Non-pigmented ciliary epithelial cell (primary cell): ENCODE data around the gene TRPM8.

Source experiments
- DNase-seq: peaks from one replicate; pipeline ENCODE4 v3.0.0-alpha.2; 2010; ENCODE audit warnings: low read depth

TRPM8 gene

GRCh38 chr2:233976087-233976486 is 58.9 kb downstream of the TRPM8 start:
- no peak for DNase-seq

GRCh38 chr2:233976690-233977294 is 59.6 kb downstream of the TRPM8 start:
- DNase-seq, result peak; percentile 45

- DNase-seq, result no peak
These were observed 60.2 kb downstream of the TRPM8 start for GRCh38 chr2:233977296-233977837.

- no peak for DNase-seq
These were observed 62.6 kb downstream of the TRPM8 start for GRCh38 chr2:233979748-233980147.

GRCh38 chr2:233980955-233981561 is 63.9 kb downstream of the TRPM8 start:
- no peak for DNase-seq

- no peak for DNase-seq
These were observed 64.6 kb downstream of the TRPM8 start for GRCh38 chr2:233981574-233982420.

GRCh38 chr2:233982421-233983121 is 65.4 kb downstream of the TRPM8 start:
- peak; percentile 92 for DNase-seq

GRCh38 chr2:233983445-233983844 is 66.3 kb downstream of the TRPM8 start:
- no peak for DNase-seq

- no peak for DNase-seq
These were observed 71.4 kb downstream of the TRPM8 start for GRCh38 chr2:233988581-233988980.

GRCh38 chr2:233989221-233989858 is 72.2 kb downstream of the TRPM8 start:
- no peak for DNase-seq

GRCh38 chr2:233990261-233990798 is 73.2 kb downstream of the TRPM8 start:
- DNase-seq, result no peak

- DNase-seq, result no peak
These were observed 74.0 kb downstream of the TRPM8 start for GRCh38 chr2:233991196-233991595.

- no peak for DNase-seq
These were observed 75.5 kb downstream of the TRPM8 start for GRCh38 chr2:233992513-233993217.

GRCh38 chr2:233993461-233993860 is 76.3 kb downstream of the TRPM8 start:
- DNase-seq, result no peak

- DNase-seq, result no peak
These were observed 77.0 kb downstream of the TRPM8 start for GRCh38 chr2:233994151-233994550.

GRCh38 chr2:233996000-233996399 is 78.8 kb downstream of the TRPM8 start:
- no peak for DNase-seq

- no peak for DNase-seq
These were observed 79.3 kb downstream of the TRPM8 start for GRCh38 chr2:233996461-233996860.

GRCh38 chr2:233997707-233998106 is 80.5 kb downstream of the TRPM8 start:
- DNase-seq, result no peak

- DNase-seq, result no peak
These were observed 82.0 kb downstream of the TRPM8 start for GRCh38 chr2:233999182-233999581.

GRCh38 chr2:234001380-234002160 is 84.4 kb downstream of the TRPM8 start:
- DNase-seq, result no peak
